Measurements from ENCODE around the gene CCDC3.
A peak's percentile ranks its signal among the peaks of the same experiment; 100 is the strongest.

CCDC3 gene

DNA sequence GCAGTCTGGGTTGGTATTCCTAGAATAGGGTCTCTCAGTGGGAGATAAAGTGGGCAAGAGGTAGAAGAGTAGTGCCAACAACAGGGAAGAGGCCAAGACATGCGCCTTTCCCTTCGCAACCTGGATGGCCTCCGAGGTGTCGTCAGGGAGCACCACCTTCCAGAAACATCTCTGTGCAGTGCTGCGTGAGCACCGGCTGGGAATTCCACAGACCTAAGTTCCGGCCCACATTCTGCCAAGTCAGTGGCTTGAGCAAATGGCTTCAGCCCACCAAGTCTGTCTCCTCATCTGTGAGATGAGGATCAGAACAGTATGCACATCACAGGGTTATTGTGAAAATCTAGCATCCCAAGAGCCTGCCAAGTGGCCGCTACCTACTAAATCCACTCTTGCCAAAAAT, 40.6 kb downstream of the CCDC3 start:
- DNase-seq: no peak

DNA sequence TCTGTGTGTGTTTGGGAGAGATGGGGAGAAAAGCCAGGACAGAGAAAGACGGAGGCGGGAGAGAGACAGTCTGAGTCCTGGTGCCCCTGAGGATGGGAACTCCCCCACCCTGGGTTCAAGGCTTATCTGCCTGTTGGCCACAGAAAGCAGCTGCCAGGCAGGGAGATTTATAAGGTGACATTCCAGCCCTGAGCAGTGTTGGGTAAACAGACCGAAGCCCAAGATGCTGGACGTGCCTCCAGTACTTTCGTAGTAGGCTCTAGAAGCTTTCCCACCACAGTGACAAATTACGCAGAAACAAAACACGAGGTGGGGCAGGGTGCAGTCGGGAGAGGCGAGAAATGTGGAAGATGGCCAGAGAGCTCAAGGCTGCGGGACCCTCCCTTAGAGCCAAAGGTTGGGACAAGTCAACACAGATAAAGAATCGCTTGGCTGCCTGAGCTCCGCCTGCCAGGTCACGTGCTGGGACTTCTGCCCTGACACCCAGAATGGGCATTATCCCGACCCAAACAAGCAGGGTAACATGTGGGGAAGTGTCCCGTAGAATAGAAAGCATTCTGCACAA, 41.1 kb downstream of the CCDC3 start:
- no peak for DNase-seq

DNA sequence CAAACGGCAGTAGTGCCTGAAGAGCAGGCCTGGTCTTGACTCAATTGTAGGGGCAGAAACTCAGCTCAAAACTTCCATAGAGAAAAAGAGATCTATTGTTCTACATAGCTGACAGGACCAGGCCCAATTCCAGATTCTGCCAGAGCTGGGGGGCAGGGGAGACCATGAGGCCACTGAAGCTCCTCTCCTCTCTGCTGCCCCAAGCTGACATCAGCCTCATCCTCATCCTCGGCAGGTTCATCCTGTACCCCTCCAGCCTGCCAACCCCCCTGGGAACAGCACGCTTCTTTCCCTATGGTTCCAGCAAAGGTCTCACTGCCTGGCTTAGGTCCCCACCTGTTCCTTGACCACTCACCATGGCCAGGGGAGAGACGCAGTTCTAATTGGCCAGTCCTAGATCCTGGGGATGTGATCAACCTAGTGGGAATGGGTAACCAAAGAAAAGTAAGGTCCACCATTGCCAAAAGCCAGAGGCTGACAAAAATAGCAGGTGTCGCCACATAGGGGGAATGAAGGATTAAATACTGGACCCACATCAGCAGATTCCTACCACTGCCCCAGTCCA, 42.9 kb downstream of the CCDC3 start:
- no peak for DNase-seq

DNA sequence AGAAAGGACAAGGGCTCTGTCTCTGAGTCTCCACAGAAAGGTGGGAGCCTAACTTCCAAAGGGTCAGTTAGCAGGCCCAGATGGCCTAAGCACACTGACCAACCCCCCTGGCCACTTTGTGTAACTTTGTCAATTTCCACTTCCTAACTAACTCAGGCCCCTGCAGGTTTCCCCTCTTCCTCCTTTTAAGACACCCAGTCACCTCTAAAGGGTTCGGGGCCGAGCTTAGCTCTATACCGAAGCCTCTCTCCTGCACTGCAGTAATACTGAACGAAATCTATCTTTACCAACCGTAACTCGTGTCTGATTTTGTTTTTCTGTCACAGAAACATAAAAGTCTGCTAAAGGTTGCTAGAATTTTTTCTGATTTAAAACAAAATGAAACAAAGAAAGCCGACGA, 44.4 kb downstream of the CCDC3 start:
- DNase-seq: no peak

DNA sequence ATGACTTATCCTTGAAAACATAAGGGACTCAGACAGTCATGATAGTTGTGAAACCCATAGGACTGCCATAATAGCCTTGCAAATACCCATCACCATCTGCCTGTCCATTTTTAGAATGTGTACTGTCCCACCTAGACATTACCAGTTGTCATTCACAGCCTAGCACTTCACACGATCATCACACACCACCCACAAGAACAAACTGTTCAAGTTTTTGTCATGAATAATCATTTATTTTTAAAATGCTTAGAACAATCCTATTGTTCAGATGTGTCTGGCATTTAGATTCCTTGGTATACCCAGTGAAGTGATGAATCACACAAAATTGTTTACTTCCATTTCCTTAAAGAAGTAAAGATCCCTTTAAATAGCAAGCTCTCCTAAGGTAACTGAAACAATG, 46.6 kb downstream of the CCDC3 start:
- DNase-seq: no peak

DNA sequence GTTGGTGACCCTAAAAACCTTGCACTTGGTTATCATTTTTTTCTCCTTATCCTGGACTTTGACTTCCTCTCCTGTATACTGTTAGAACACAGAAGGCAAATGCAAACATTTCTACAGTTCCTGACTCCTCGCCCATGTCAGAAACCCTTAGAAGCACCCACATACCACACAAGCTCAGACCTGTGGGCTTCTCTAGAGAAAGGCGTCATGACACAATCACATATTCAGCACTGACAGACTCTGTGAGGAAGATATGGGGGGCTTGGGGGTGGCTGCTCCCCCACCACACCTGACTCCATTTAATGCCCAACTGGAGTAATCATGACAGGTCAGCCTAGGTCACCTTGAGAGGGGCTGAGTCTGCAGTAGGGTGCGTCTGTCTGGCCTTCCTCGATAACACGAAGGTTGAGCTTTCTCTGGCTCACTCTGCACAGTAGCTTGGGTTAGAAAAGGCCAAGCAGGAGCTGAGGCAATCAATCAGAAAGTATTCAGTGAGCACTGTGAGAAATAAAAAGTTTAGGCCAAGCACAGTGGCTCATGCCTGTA, 50.9 kb downstream of the CCDC3 start:
- DNase-seq: no peak

DNA sequence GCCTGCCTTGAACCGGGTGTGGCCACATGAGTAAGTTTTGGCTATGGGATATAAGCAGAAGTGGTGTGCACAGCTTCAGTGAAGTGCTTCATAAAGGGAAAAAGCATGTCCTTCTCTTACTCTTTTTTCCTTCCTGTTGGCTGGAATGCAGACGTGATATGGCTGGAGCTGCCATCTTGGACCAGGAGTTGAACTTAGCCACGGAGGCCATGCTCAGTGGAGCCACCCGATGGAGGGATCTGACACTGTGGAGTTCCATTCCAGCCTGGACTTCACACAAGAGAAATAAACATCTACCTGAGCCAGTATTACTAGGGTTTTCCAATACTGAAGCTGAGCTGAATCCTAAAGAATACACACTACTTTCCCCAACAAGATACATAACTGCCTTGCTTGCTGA, 52.3 kb downstream of the CCDC3 start:
- no peak for DNase-seq

DNA sequence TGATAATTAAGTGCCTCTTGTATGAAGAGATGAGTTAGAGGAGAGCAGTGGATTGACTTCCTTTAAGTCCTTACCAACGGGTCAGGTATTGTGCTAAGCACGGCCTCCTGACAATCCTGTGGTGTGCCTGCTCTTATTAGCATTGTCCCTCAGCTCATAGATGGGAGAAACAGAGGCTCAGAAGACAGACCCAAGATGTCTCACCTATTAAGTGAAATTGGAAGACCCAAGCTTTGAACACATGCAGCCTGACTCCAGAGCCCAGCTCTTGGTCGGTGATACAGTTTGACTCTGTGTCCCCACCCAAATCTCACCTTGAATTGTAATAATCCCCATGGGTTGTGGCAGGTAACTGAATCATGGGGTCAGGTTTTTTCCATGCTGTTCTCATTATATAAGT, 53.8 kb downstream of the CCDC3 start:
- DNase-seq: no peak

DNA sequence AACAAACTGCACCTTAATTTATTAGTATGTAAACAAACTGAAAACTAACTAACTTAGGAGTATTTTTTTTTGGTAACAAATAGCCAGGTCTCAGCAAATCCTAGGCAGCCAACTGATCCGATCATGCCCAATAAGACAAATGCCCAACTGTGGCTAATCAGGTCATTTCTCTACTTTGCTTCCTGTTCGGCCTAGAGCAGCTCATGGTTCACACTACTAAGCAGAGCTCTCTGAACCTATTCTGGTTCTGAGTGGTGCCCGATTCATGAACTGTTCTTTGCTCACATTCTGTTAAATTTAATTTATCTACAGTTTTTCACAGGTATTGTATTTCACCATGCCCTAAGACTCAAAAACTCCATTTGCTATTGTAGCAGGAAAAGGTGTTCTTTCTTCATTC, 55.1 kb downstream of the CCDC3 start:
- DNase-seq: no peak

DNA sequence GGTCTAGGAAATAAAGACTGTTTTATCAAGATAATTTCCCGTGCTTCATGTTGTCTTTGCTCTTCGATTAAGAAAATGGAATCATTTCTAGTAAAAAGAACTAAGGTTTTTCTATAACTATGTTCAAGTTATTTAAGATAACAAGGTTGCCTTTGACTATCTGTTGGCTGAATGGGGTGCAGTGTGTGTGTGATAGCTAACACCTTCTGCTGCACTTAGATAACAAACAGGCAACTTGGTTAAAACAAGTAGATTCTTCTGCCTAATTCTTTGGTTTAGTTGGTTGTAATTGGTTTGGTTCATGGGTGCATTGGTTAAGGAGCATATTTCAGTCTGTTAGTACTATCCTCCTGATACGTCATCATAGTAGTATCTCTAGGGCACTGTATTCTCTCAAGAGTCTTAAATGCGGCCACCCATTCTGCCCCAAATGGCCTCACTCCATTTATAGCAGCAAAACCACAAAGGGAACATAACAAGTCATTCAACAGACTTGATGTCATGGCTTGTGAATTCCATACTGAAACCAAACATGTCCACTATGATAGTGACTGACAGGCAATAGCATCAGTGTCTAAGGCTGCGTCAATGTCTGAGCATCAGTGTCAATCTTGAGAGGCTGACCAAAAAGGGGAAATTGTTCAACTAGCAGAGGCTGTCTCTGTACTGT, 55.7 kb downstream of the CCDC3 start:
- DNase-seq: no peak

DNA sequence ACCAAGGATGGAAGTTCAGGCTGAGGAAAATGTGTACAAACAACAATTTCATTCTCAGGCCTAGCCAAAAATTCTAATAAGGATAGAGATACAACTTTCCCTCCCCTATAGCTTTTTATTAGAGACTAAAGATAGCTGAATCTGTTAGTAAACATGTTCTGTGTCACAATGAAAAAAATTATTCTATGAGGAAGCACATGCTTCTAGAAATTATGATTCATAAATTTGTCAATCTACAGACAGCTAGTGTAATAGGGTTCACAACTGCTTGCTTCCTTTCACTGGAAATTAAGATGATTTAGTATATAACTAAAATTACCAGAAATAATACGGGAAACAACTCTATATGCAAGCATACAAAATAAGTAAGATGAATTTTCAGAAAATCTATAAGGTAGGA, 56.6 kb downstream of the CCDC3 start:
- DNase-seq: no peak

DNA sequence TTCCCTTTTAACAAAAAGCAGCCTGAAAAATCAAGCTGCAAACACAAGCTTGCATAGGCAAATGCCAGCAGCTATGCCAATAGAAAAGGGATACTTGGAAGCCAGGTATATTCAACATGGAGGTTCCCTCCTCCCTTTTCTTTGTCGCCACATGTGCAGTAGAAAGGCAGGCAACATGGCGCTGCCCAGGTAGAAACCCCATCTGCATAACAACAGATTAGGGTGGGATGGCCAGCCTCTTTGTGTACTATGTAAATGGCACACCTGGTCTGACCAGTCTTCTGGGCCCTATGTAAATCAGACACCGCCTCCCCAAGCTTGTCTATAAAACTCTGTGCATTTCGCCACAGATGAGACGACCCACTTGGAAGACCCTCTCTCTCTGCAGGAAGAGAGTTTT, 58.1 kb downstream of the CCDC3 start:
- peak; percentile 1 for DNase-seq

DNA sequence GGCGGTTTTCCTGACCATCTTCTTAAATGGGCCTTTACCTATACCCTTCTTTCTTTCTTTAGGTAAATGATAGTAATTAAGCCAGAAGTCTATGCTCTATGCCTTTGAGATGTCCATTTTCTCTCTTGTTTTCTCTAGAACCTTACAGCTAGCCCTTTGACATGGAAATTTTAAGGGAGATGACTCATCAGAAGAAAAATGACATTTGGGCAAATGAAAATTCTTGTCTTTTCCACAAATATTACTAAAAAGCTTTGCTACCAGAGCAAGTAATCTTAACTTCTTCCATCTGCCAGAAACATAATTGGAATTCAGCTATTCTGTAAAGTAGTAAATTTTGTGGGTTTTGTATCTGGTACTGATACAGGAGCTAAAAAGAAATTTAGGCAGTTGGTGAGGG, 59.5 kb downstream of the CCDC3 start:
- DNase-seq: no peak

DNA sequence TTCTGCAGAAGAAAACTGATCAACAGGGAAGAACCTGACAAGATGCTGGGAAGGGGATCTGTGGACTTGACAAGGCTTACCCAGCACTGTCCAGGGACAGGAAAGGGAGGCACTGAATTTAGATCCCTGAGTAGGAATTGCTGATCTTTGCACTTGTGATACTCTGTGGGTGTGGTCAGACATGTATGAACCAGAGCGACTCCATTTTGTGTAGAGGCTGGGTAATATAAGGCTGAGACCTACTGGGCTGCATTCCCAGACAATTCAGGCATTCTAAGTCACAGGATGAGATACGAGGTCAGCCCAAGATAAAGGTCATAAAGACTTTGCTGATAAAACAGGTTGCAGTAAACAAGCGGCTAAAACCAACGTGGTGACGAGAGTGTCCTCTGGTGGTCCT, 60.7 kb downstream of the CCDC3 start:
- DNase-seq: no peak

DNA sequence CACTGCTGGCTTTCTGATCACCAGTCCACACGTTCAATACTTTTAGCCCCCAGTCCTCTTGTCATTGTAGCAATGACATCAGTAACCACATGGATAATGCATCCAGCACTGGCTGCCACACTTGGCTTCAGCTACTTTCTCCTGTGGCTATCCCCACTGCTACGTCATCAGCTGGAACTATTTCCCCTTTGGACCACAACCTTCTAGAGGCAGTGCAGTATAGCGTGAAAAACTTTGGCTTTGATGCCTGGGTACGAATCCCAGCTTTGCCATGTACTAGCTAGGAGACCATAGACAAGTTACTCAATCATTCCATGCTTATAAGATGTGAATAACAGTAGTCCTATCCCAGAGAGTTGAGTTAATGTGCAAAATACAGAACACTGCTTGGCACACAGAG, 63.2 kb downstream of the CCDC3 start:
- DNase-seq: no peak

DNA sequence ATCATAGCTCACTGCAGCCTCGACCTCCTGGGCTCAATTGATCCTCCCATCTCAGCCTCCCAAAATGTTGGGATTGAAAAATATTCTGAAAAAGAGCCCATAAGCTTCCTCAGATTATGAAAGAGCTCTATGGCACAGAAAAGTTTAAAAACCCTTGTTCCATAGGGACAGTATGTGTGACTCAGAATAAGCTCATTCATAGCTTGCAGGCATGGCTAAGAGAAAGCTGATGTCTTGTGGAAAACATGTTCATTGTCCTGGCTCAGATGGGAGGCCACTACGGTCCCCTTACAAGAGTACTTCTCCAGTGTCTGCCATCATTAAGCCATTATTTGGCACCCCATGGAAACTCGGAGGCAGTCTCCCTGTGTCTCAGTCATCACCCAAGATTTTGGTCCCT, 64.0 kb downstream of the CCDC3 start:
- DNase-seq: no peak

DNA sequence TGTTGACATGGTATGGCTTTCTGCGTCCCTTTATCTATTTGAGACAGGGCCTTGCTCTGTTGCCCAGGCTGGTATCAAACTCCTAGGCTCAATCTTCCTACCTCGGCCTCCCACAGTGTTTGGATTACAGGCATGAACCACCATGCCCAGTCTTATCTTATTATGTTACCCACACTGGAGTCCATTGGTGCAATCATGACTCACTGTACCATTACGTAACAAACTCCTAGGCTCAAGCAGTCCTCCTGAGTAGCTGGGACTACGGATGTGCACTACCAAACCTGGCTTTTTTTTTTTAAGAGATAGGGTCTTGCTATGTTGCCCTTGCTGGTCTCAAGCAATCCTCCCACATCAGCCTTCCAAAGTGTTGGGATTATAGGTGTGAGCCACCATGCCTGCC, 66.7 kb downstream of the CCDC3 start:
- no peak for DNase-seq

DNA sequence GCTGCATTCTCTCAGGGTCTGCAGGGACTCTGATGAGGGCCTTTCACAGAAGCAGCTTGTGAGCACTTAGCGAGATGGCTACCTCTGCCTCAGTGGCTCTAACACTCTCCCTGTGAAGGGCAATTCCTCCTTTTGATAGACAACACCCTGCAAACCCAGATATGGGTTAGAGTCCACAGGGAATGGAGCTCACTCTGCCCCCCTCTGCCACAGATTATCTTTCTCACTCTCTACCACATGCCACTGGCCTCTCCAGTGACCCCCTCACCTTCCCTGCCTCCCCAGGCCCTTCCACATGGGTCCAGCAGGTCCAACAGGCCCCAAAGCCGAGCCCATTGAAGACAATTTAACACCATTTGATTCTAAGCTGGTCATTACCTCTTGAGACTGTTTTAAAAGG, 72.1 kb downstream of the CCDC3 start:
- no peak for DNase-seq

DNA sequence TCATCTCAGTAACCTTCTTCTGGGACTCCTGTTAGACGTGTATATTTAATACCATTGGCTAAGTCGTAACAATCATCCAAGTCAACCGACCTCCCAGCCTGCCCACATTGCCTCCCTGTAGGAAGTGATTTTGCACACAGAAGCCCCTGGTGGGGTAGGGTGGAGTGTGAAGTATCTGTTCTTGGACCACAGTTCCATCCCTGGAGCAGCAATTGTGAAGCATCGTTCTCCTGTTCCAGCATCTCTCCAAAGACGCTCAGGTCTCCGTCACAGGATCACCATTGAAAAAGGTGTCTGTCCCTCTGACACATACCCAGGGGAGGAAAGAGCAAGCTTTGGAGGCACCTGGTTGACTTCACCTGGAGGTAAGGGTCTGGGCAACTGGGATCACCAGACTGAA, 72.9 kb downstream of the CCDC3 start:
- no peak for DNase-seq

DNA sequence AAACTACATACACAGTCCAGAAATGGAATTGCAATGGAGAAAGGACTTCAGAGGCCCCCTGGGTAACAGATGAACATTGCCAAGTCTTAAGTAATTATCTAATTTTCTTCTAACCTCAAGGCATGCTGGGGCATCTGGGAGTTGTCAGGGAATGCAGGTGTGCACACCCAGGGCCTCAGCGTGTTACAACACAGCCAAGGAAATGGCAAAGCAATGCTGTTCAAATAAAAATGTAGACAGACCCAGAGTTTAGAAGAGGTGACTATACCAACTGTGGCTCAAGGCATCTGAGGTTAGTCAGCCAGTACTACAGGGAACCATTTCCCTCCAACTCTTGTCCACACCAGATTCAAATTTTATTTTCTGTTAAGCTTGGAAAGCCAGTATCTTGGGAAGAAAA, 73.6 kb downstream of the CCDC3 start:
- DNase-seq: no peak

DNA sequence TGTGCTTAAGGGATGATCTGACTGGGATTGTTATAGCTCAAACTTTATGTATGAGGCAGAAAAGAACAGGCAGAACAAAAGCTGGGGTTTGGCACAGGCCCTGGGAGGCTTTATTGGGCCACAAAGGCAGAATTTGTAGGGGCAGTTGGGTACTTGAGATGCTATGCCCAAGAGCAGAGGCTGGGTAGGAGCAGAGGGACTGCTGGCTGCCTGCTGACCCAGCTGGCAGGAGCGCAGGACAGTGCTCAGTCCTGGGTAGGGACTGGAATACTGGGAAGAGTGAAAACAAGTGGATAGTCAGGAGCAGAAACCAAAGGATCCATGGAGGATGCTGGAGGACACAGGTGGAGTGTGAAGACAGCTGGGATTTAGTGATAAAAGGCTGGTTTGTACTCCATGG, 75.7 kb downstream of the CCDC3 start:
- DNase-seq: no peak

DNA sequence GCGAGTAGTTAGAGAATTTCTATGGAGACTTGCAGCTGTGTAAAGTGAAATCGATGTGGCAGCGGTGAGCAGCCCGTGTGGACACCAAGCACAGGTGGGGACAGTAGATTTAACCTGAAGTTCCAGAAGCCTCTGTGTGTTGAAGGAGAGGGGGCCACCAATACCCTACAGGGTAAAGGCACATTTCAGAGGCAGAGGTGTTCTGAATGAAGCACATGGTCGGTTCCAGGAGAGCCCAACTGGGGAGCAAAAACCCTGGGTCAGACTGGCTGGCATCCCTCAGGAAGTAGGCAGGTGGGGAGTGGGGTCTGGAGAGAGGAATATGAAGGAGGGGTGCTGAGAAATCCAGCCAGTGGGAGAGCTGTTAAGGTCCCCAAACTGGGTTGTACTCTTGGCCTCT, 76.6 kb downstream of the CCDC3 start:
- DNase-seq: no peak

DNA sequence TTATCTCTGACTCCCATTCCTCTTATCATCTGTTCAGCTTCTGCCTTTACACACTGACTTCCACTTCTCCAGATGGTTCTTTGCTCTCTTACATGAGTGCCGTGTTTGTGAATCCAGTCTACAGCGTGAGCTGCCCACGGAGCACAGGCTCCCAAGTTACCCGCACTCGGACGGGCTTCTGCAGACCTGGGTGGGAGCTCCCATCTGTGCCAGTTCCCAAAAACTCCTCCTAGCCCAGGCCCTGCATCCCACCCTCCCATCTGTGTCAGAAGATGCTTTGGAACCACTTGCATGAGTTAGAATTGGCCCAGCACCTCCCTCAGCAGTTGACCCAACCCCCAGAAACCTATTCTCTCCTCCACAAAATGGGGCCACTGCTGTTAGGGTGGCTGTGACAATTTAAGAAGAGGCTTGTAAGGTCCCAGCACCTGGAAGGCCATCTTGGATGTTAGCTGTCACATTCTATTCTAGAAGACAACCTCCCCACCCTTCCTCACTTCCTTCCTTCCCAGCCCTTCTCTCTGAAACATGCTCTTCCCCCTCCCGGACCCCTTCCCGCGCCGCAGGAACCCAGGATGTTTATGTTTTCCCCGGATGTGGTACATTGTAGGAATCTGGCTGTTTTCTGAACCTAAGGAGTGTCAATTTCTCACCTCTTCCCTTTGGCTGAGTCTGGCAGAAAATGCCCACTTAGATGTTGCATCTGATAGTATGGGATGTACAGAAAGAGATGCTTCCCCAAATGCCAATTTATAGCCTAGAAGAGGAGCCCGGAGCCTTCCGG, 79.2 kb downstream of the CCDC3 start:
- no peak for DNase-seq

DNA sequence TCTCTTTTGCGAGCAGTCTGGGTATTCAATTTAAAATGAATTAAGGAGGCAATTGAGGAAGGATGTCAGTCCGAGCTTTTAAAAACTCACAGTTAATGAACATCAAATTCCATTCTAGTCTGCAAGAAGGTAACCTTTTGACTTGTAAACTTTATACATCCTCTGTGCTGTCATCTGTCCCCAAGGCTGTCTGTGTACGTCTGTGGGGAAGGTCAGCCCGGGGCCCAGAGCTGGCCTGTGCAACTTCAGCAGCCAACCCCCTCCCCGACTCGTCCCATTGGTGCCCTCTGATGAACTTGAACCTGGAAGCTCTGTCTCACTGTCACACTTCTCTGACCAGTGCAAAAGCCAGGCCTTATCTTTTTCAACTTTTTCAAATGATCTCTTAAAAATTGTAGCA, 80.3 kb downstream of the CCDC3 start:
- no peak for DNase-seq

Measured in NCI-H526 treated with DMSO at 0.1 percent for 48 hours (cell line).